ENCODE measurements around the gene XXYLT1.

DNA sequence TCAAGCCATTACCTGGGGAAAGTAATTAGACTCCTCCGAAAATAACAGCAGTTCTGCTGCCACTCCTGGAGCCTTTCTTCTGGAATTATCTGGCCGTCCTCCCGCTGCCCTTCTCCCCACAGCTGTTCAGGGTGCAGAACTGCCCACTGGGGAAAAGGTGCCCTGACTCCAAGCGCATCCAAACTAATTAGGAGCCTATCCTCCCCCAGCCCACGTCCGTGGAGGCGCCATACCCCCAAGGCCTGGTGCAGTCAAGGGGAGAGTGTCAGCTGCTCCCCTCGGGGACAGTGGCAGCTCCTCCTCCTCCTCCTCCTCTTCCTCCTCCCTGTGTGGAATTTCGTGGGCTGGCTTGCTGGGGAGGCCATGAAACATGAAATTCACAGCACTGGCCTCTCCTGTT lies 177.2 kb downstream of the XXYLT1 start:
- TF ChIP-seq, protein P1, sequence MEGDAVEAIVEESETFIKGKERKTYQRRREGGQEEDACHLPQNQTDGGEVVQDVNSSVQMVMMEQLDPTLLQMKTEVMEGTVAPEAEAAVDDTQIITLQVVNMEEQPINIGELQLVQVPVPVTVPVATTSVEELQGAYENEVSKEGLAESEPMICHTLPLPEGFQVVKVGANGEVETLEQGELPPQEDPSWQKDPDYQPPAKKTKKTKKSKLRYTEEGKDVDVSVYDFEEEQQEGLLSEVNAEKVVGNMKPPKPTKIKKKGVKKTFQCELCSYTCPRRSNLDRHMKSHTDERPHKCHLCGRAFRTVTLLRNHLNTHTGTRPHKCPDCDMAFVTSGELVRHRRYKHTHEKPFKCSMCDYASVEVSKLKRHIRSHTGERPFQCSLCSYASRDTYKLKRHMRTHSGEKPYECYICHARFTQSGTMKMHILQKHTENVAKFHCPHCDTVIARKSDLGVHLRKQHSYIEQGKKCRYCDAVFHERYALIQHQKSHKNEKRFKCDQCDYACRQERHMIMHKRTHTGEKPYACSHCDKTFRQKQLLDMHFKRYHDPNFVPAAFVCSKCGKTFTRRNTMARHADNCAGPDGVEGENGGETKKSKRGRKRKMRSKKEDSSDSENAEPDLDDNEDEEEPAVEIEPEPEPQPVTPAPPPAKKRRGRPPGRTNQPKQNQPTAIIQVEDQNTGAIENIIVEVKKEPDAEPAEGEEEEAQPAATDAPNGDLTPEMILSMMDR (conservative IDR thresholded peaks at IDR 0.05; ENCODE audit: low read length) = no peak
- TF ChIP-seq EZH2phosphoT487 (IDR thresholded peaks at IDR 0.05; ENCODE audit: borderline replicate concordance, low read depth, low read length) = no peak

All from OCI-LY7 (cell line).